Activated CD4-positive, alpha-beta T cell treated with anti-CD3 and anti-CD28 coated beads for 1 hour (primary cell): ENCODE data around the gene SP7.
"Not testable (repeated sequence)": the region's sequence is repeated elsewhere in the genome, so short reads cannot be mapped to it uniquely, and the experiment has no call there.

Experiments
- DNase-seq: peaks from one replicate; pipeline ENCODE4 v3.0.0-alpha.2; 2020

The SP7 gene

DNA sequence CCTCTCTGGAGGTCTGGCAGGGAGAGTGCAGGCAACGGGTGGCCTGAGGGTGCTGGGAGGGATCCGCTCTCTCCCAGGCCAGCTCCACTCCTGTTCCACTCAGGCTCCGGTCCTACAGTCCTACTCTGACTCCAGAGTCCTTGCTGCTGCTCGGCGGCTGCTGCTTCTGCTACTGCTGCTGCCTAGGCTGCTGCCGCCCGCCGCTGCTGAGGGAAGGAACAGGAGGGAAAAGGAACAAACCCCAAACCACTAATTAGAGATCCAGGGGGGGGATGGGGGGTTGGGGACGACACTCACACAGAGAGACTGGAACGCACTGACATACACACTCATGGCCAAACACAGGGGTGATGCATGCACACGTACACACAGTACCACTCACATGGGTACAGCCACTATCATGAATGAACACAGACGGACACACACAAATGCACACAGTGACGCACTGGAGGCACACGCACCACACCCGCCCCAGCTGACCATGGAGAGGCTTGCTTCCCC lies at the start of gene SP7:
TSS of gene SP7 (minus strand) at position 174 of the 501 bp plus-strand sequence. CDS start 708 bp downstream, outside the sequence.
- no peak for DNase-seq

DNA sequence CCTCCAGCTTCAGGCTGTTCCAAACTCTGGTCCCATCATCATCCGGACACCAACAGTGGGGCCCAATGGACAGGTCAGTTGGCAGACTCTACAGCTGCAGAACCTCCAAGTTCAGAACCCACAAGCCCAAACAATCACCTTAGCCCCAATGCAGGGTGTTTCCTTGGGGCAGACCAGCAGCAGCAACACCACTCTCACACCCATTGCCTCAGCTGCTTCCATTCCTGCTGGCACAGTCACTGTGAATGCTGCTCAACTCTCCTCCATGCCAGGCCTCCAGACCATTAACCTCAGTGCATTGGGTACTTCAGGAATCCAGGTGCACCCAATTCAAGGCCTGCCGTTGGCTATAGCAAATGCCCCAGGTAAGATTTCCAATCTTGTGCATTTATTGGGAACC lies 47.1 kb upstream of the SP7 start:
- DNase-seq, result no peak

DNA sequence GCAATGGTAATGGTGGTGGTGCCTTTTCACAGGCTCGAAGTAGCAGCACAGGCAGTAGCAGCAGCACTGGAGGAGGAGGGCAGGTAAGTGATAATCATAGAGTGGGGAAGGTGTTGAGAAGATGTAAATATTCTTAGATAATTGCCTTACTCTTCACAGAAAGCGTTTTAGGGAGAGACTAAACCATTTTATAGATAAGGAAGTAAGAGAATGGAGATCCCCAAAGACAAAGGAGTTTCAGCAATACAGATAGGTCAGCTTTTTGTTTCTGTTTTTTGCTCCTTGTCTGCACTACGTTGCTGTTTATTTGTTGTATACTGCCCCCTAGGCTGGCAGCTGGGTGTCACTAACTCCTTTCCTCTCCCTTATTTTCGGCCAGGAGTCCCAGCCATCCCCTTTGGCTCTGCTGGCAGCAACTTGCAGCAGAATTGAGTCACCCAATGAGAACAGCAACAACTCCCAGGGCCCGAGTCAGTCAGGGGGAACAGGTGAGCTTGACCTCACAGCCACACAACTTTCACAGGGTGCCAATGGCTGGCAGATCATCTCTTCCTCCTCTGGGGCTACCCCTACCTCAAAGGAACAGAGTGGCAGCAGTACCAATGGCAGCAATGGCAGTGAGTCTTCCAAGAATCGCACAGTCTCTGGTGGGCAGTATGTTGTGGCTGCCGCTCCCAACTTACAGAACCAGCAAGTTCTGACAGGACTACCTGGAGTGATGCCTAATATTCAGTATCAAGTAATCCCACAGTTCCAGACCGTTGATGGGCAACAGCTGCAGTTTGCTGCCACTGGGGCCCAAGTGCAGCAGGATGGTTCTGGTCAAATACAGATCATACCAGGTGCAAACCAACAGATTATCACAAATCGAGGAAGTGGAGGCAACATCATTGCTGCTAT lies 45.8 kb upstream of the SP7 start:
- no peak for DNase-seq

DNA sequence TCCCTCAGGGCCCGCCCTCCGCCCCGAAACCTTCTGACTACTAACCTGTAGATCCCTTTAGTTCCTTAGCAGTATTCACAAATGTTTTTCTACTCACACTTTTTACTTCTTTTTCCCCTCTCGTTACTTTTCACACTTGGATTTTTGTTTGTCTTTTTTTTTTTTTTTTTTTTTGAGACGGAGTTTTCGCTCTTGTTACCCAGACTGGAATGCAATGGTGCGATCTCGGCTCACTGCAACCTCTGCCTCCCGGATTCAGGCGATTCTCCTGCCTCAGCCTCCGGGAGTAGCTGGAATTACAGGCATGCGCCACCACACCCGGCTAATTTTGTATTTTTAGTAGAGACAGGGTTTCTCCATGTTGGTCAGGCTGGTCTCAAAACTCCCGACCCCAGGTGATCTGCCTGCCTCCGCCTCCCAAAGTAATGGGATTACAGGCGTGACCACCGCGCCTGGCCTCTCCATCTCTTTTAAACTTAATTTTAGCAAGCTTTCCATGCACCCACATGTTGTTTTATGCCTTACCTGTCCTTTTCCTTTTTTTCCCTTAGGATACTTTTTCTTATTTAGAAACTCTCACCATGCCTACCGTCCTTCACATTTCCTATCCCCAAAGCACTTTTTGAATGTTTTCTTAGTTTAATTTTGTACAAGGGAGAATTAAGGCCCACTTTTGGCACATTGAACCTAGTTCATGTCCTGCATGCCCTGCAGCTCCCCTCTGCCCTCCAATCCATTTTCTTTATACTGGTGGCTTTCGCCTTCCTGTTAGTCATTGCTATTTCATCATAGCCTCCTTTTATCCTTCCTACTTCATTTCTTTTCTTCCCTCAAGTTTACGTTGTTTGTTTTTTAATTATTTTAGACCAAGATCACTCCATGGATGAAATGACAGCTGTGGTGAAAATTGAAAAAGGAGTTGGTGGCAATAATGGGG lies 44.9 kb upstream of the SP7 start:
- no peak for DNase-seq

DNA sequence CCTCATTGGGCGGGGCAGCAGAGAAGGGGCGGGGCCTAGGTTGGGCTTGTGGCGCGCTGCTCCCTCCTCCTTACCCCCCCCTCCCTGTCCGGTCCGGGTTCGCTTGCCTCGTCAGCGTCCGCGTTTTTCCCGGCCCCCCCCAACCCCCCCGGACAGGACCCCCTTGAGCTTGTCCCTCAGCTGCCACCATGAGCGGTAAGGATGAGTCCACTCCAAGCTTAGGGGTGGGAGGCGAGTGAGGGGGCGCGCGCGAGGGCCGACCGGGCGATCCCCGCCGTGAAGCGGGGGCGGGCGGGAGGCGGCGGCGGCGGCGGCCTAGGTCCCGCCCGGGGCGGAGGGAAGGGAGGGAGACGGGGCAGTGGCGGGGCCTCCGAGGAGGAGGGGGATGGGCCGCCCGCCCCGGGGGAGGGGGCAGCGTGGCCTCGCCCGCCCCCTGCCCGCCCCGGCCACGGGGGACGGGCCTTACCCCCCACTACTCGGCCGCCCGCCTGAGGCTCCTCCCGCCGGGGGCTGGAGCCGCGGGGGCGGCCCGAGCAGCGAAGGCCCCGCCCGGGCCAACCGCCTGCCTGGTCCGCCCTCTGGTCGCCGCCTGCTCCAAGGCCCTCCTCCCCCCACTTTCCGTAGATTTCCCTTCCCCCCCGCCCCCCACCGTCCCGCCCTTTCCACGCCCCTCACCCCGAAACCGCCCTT lies 44.1 kb upstream of the SP7 start, which contains the start of gene SP1:
TSS of gene SP1 (plus strand) at position 73 of the 690 bp plus-strand sequence. CDS start at position 189, 116 bp downstream.
- peak; percentile 77 for DNase-seq

DNA sequence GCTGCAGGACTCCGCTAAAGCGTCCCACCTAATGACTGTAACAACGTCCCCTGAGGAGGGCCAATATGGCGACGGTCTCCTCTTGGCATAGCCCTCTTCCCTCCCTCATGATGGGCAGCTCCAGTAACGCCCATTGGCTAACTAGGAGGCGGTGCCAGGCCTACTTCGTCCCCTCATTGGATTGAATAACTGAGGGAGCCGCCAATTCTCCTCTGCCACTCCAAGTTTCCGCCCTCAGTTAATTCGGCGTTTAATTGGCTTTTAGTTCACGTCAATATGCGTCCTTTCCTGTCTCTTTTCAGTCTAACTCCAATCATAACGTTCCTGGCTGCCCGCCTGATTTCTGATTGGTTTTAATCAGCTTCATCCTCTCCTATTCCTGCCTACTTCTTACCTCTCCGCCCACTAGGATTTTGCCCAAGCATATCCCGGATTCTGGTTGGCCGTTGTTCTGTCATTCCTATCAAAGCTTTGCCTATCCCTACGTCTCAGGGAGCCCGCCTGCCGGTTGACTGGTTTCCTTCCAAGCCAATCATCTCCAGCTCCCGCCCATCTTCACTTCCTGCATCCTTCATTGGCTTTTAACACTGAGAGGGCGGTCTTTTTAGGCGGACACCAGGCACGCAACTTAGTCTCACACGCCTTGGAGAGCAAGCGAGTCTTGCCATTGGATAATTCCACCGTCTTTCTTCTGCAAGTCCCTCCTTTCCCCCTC lies 43.4 kb upstream of the SP7 start:
- DNase-seq, result peak; percentile 98

- DNase-seq, result no peak
These were observed 42.7 kb upstream of the SP7 start for GRCh38 chr12:53378724-53379388.

DNA sequence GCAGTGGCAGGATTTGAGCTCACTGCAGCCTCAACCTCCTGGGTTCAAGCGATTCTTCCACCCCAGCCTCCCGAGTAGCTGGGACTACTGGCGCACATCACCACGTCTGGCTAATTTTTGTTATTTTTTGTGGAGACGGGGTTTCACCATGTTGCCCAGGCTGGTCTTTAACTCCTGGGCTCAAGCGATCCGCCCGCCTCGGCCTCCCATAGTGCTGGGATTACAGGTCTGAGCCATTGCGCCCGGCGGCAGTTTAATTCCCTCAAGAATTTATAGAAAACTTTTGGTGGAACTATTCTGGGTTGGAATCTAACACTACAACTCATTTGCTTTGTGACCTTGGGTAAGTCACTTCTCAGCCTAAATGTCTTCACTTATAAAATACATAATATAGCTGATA lies 42.1 kb upstream of the SP7 start:
- no peak for DNase-seq

DNA sequence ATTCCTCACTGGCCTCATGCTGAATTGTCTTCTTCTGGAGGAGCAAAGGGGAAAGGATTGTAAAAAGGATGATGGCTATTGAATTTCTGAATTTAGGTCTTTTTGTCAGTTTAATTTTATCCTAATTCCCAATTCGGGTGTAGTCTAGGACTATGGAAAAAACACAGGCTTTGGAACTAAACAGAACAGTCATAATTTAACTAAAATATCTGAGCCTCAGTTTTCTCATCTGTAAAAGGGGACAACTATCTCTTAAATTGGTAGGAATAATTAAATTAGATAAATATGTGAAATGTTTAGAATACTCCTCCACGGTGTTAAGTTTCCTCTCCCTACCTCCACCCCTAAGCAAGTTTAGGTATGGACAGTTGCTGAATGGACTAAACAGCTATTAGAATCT lies 40.6 kb upstream of the SP7 start:
- no peak for DNase-seq

DNA sequence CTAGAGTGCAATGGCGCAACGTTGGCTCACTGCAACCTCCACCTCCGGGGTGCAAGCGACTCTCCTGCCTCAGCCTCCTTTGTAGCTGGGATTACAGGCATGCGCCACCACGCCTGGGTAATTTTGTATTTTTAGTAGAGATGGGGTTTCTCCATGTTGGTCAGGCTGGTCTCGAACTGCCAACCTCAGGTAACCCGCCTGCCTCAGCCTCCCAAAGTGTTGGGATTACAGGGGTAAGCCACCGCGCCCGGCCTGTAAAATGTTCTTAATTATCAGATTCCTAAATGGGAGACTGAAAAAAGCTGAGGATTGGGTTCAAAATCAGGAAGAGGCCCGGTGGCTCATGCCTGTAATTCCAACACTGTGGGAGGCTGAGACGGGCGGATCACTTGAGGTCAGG lies 38.1 kb upstream of the SP7 start:
- not testable (repeated sequence) for DNase-seq

GRCh38 chr12:53373554-53374133 lies 37.5 kb upstream of the SP7 start:
- not testable (repeated sequence) for DNase-seq

- DNase-seq, result no peak
These were observed 29.2 kb upstream of the SP7 start for GRCh38 chr12:53365245-53365904.

DNA sequence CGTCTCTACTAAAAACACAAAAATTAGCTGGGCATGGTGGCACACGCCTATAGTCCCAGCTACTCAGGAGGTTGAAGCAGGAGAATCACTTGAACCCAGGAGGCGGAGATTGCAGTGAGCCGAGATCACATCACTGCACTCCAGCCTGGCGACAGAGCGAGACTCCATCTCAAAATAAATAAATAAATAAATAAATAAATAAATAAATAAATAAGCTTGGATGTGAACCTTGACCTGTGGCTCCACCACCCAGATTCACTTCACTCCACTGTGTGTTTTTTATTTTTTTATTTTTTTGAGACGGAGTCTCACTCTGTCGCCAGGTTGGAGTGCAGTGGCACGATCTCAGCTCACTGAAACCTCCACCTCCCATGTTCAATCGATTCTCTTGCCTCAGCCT lies 25.5 kb upstream of the SP7 start:
- not testable (repeated sequence) for DNase-seq

GRCh38 chr12:53358836-53359419 lies 22.8 kb upstream of the SP7 start:
- no peak for DNase-seq

GRCh38 chr12:53355121-53355520 lies 19.0 kb upstream of the SP7 start:
- DNase-seq, result no peak

DNA sequence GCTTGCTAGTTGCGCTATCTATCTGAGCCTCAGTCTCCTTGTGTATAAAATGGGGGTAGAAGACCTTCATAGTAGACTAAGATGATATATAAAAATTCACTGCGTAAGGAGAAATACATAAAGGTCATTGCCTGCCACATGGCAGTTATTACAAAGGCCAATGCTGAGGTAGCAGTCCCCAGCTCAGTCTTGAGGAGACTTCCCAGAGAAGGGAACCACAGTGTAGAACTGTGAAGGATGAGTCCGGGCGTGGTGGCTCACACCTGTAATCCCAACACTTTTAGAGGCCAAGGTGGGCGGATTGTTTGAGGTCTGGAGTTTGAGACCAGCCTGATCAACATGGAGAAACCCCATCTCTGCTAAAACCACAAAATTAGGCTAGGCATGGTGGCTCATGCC lies 17.1 kb upstream of the SP7 start:
- DNase-seq, result no peak

GRCh38 chr12:53352331-53353256 lies 16.4 kb upstream of the SP7 start:
- peak; percentile 76 for DNase-seq

- no peak for DNase-seq
These were observed 11.8 kb upstream of the SP7 start for GRCh38 chr12:53347905-53348304.

GRCh38 chr12:53346491-53346890 lies 10.3 kb upstream of the SP7 start:
- DNase-seq, result no peak
